ENCODE data around the gene UBL7.

UBL7 gene

DNA sequence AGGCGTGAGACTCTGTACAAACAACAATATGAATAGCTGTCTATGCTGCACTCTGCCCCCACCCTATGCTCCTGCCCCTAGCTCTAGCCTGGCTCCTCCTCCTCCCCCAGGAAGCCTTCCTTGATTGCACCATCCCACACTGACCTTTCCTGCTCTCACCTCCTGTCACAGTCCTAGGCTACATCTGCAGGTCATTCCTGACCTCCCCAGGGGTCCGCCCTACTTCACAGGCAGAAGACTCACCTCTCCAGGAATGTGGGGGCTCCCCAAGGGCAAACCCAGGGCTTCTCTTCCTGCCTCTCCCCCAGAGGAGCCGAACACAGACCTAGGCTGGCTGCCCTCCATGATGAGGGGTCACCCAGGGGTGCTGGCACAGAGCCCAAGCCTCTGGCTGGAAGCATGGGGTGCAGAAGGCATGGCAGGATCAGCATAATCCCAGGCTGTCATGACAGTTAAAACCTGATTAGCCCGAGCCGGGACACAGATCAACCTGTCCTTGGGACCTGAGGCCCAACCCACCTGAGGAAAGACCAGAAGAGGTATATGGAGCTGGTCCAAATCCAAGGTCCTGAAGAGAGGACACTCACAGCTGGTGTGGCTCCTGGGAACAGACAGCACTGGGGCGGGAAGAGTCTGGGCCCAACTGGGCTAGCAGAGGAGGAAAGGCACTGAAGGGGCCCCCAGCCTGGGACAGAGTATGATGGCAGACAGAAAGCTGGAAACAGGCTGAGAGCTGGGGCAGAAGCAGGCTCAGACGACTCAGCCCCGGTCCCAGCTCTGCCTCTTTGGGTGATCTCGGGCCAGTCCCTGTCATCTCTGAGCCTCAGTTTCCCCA lies 33.1 kb downstream of the UBL7 start:
- H3K9ac ChIP-seq (ENCODE audit: low read depth, low read length), result no peak overlapping the region

GRCh38 chr15:74426404-74427281 lies 34.3 kb downstream of the UBL7 start:
- no peaks in the 10 kb centered on the region for H3K9me3 ChIP-seq (ENCODE audit: control insufficient read depth, insufficient read depth, low read length)
- peaks cover 40% of the 10 kb centered on the region for H3K4me1 ChIP-seq (ENCODE audit: insufficient read depth, low read length)
- H3K9ac ChIP-seq (ENCODE audit: low read depth, low read length), result no peak overlapping the region
- H3K36me3 ChIP-seq (ENCODE audit: insufficient read depth, low read length), result no peaks in the 10 kb centered on the region

More for the DNA sequence above, 33.1 kb downstream of the UBL7 start:
- Histone ChIP-seq H3K36me3 (ENCODE audit: insufficient read depth, low read length) (no peaks in the 10 kb centered on the region), H3K9me3 (ENCODE audit: control insufficient read depth, insufficient read depth, low read length) (no peaks in the 10 kb centered on the region), H3K4me1 (ENCODE audit: insufficient read depth, low read length) (peaks cover 35% of the 10 kb centered on the region)

DNA sequence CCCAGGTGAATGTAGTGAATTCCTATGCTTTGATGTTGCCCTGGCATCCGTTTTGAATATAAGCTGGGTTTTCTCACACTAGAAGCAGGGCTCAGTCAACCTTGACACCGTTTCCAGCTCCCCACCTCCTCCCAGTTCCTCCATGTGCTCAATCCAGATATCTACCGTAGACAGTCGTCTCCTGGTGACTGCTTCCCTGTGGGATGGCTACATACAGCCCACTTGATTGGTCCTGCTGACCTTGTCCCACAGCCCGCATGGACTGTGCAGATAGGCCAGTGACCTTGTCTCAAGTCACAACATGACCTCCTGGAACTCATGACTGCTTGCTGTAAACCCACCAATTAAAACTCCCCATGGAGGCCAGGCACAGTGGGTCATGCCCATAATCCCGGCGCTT lies 35.3 kb downstream of the UBL7 start:
- peaks cover 46% of the 10 kb centered on the region for H3K4me1 ChIP-seq (ENCODE audit: insufficient read depth, low read length)
- H3K36me3 ChIP-seq (ENCODE audit: insufficient read depth, low read length), result no peaks in the 10 kb centered on the region
- H3K9ac ChIP-seq (ENCODE audit: low read depth, low read length), result no peak overlapping the region
- no peaks in the 10 kb centered on the region for H3K9me3 ChIP-seq (ENCODE audit: control insufficient read depth, insufficient read depth, low read length)

DNA sequence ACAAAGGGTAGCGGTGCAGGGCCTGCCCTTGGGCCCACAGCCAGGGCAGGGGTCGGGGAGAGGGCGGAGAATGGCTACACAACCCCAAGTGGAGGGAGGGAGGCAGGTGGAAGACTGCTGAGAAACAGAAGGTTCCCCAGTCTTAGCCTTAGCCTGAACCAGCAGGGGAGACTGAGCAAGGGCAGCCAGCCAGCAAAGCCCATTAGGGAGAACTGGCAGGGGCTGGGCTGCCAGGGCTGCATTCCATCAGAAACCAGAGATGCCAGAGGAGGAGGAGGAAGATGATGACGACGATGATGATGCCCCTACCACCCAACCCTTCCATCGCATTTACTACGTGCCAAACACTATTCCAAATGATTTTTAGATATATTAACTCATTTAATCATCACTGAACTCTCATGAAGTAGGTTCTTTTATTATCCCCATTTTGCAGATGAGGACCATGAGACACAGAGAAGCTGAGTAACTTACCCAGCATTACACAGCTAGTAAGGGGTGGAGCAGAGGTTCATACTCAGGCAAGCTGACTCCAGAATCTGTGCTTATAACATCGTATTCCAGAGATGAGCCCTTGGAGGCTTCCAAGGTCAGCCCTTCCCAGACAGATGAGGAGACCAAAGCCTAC lies 35.9 kb downstream of the UBL7 start:
- no peaks in the 10 kb centered on the region for H3K36me3 ChIP-seq (ENCODE audit: insufficient read depth, low read length)
- peaks cover 51% of the 10 kb centered on the region for H3K4me1 ChIP-seq (ENCODE audit: insufficient read depth, low read length)
- H3K9ac ChIP-seq (ENCODE audit: low read depth, low read length), result no peak overlapping the region
- no peaks in the 10 kb centered on the region for H3K9me3 ChIP-seq (ENCODE audit: control insufficient read depth, insufficient read depth, low read length)

DNA sequence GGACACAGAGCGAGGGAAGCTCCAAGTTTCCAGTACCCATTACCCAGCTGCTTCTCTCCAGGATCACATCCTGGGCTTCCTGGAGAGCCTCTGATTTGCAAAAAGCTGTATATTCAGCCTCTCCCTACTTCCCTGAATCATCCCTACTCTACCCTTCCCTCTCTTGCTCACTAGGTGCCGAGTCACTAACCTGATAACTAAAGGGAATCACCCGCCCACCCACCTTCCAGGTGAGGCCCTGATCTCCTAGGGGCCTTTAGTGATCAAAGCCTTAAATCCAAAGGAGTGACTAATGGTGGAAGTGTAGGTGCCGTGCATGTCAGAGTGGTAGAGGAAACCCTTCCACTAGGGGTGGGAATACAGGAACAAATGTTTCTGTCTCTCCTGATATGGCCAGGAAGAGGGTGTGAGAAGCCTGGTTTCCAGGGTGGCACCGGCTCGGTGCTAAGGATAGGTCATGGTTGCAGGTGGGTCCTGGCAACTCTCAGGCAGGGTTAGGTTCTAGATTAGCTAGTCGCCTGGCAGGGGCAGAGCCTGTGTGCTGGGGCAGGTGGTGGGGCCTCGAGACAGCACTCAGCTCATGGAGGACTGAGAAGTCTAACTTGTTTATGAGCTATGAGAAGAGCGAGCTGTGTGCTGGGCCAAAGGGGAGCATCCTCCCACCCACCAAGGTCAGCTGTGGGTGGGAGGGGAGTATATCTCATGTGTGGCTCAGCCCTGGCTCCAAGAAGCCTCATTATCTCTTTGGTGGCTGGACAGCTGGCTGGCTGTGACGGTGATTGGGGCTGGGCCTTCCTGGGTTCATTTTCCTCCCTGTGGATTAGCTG lies 37.3 kb downstream of the UBL7 start:
- Histone ChIP-seq H3K9me3 (ENCODE audit: control insufficient read depth, insufficient read depth, low read length) (no peaks in the 10 kb centered on the region), H3K4me1 (ENCODE audit: insufficient read depth, low read length) (peaks cover 44% of the 10 kb centered on the region), H3K36me3 (ENCODE audit: insufficient read depth, low read length) (no peaks in the 10 kb centered on the region), H3K9ac (ENCODE audit: low read depth, low read length) (no peak overlapping the region)

DNA sequence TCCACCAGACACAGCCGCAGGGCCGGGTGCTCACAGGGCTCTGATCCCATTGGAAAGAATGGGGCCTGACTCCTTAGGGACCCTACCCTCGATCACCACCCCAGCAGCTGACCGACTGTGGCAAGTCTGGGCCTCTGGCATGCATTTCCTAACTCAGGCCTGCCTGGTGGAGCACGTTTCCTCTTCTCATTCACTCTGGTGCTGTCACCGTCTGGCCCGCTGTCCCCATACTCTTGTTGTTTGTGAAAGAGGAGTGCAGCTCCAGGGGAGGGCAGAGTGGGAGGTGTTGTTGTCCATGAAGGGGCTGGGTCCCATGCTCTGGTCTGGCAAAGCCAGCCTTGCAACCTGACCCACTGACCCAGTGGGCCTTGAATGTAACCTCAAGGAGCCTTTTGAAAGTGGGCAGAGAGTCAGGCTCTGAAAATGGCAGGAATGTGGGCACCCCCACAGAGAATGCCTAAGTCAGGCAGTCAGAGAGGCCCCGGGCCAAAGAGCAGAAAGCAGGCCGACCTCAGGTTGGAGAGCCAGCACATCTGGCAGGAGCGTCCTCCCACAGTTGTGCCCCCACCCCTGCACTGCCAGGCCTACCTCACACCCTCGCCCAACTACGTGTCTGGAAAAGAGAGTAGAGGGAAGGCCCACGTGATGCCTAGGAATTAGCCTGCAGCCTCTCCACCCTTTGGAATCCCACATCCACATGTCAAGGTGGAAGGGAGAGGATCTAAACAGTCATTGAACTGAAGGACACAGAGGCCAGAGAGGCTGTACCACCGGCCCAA lies 38.1 kb downstream of the UBL7 start:
- H3K9me3 ChIP-seq (ENCODE audit: control insufficient read depth, insufficient read depth, low read length), result no peaks in the 10 kb centered on the region
- H3K9ac ChIP-seq (ENCODE audit: low read depth, low read length), result no peak overlapping the region
- H3K4me1 ChIP-seq (ENCODE audit: insufficient read depth, low read length), result peaks cover 44% of the 10 kb centered on the region
- no peaks in the 10 kb centered on the region for H3K36me3 ChIP-seq (ENCODE audit: insufficient read depth, low read length)

- no peaks in the 10 kb centered on the region for H3K9me3 ChIP-seq (ENCODE audit: control insufficient read depth, insufficient read depth, low read length)
- H3K36me3 ChIP-seq (ENCODE audit: insufficient read depth, low read length), result no peaks in the 10 kb centered on the region
- H3K4me1 ChIP-seq (ENCODE audit: insufficient read depth, low read length), result peaks cover 44% of the 10 kb centered on the region
- H3K9ac ChIP-seq (ENCODE audit: low read depth, low read length), result no peak overlapping the region
Measured at GRCh38 chr15:74422265-74422651, 38.7 kb downstream of the UBL7 start.

- peaks cover 44% of the 10 kb centered on the region for H3K4me1 ChIP-seq (ENCODE audit: insufficient read depth, low read length)
- no peaks in the 10 kb centered on the region for H3K36me3 ChIP-seq (ENCODE audit: insufficient read depth, low read length)
- H3K9ac ChIP-seq (ENCODE audit: low read depth, low read length), result no peak overlapping the region
- H3K9me3 ChIP-seq (ENCODE audit: control insufficient read depth, insufficient read depth, low read length), result no peaks in the 10 kb centered on the region
Measured at GRCh38 chr15:74421302-74422245, 39.4 kb downstream of the UBL7 start.

GRCh38 chr15:74420193-74420905 lies 40.6 kb downstream of the UBL7 start:
- Histone ChIP-seq H3K9ac (ENCODE audit: low read depth, low read length) (no peak overlapping the region), H3K4me1 (ENCODE audit: insufficient read depth, low read length) (peaks cover 44% of the 10 kb centered on the region), H3K9me3 (ENCODE audit: control insufficient read depth, insufficient read depth, low read length) (no peaks in the 10 kb centered on the region), H3K36me3 (ENCODE audit: insufficient read depth, low read length) (no peaks in the 10 kb centered on the region)

GRCh38 chr15:74419432-74419831 lies 41.5 kb downstream of the UBL7 start:
- Histone ChIP-seq H3K36me3 (ENCODE audit: insufficient read depth, low read length) (no peaks in the 10 kb centered on the region; the same call in 1 of the 2 replicates), H3K4me1 (ENCODE audit: insufficient read depth, low read length) (peaks cover 38% of the 10 kb centered on the region), H3K9me3 (ENCODE audit: control insufficient read depth, insufficient read depth, low read length) (no peaks in the 10 kb centered on the region), H3K9ac (ENCODE audit: low read depth, low read length) (no peak overlapping the region)

- no peak overlapping the region for H3K9ac ChIP-seq (ENCODE audit: low read depth, low read length)
- no peaks in the 10 kb centered on the region for H3K9me3 ChIP-seq (ENCODE audit: control insufficient read depth, insufficient read depth, low read length)
- peaks cover 32% of the 10 kb centered on the region for H3K4me1 ChIP-seq (ENCODE audit: insufficient read depth, low read length)
- H3K36me3 ChIP-seq (ENCODE audit: insufficient read depth, low read length), result no peaks in the 10 kb centered on the region; the same call in 1 of the 2 replicates
Measured at GRCh38 chr15:74418575-74419338, 42.2 kb downstream of the UBL7 start.
